IMR-90 (cell line): ENCODE data around the gene TRPM4.

Source experiments
- CEBPB ChIP-seq: IDR thresholded peaks from 2 replicates; pipeline ENCODE4 v1.6.1; 2012; ENCODE audit warnings: low read depth, low read length, improper control_type of control experiment
- CHD1 ChIP-seq: IDR thresholded peaks from 2 replicates; pipeline ENCODE4 v1.6.1; 2012; ENCODE audit warnings: low read depth, low read length, improper control_type of control experiment
- MAZ ChIP-seq: IDR thresholded peaks from 2 replicates; pipeline ENCODE4 v1.6.1; 2012; ENCODE audit warnings: low read depth, mild to moderate bottlenecking, low read length, improper control_type of control experiment, moderate library complexity, borderline replicate concordance
- MXI1 ChIP-seq: IDR thresholded peaks from 2 replicates; pipeline ENCODE4 v1.6.1; 2012; ENCODE audit warnings: low read depth, mild to moderate bottlenecking, low read length, moderate library complexity, borderline replicate concordance
- POLR2A ChIP-seq: IDR thresholded peaks from 2 replicates; pipeline ENCODE4 v1.6.1; 2012; ENCODE audit warnings: mild to moderate bottlenecking, low read depth, low read length
- RAD21 ChIP-seq: IDR thresholded peaks from 2 replicates; pipeline ENCODE4 v1.6.1; 2012; ENCODE audit warnings: low read length, improper control_type of control experiment
- RFX5 ChIP-seq: IDR thresholded peaks from 2 replicates; pipeline ENCODE4 v1.8.0; 2012; ENCODE audit warnings: low read depth, mild to moderate bottlenecking, low read length, moderate library complexity
- SMC3 ChIP-seq: fragments of 150-350 bp; IDR thresholded peaks from 2 replicates; pipeline ENCODE4 v1.6.1; 2016; ENCODE audit warnings: low read depth, mild to moderate bottlenecking, antibody characterized with exemption, low read length, moderate library complexity
- TF ChIP-seq, protein P1 (sequence below): conservative IDR thresholded peaks from 2 replicates; pipeline ENCODE4 v1.5.1; 2012; ENCODE audit warnings: mild to moderate bottlenecking, low read depth, low read length, improper control_type of control experiment
- TF ChIP-seq, protein P2 (sequence below): fragments of 150-350 bp; IDR thresholded peaks from 2 replicates; pipeline ENCODE4 v1.6.1; 2016; ENCODE audit warnings: low read depth, mild to moderate bottlenecking, low read length, moderate library complexity, borderline replicate concordance

DNA sequence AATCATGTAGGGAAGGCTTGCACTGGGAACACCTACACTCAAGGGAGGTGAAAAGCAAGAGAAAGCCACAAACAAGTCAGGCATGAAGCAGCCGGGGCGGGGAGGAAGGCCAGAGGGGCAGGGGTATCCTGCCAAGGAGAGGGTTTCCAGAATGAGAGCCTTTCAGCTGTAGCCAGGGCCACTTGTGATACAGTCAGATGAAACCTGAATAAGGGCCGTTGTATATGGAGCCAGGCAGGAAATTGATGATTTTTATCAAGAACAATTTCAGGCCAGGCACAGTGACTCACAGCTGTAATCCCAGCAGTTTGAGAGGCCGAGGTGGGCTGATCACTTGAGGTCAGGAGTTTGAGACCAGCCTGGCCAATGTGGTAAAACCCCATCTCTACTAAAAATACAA is 4.4 kb downstream of the TRPM4 start:
- TF ChIP-seq, protein P1, sequence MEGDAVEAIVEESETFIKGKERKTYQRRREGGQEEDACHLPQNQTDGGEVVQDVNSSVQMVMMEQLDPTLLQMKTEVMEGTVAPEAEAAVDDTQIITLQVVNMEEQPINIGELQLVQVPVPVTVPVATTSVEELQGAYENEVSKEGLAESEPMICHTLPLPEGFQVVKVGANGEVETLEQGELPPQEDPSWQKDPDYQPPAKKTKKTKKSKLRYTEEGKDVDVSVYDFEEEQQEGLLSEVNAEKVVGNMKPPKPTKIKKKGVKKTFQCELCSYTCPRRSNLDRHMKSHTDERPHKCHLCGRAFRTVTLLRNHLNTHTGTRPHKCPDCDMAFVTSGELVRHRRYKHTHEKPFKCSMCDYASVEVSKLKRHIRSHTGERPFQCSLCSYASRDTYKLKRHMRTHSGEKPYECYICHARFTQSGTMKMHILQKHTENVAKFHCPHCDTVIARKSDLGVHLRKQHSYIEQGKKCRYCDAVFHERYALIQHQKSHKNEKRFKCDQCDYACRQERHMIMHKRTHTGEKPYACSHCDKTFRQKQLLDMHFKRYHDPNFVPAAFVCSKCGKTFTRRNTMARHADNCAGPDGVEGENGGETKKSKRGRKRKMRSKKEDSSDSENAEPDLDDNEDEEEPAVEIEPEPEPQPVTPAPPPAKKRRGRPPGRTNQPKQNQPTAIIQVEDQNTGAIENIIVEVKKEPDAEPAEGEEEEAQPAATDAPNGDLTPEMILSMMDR: no peak
- no peak for TF ChIP-seq RAD21
- TF ChIP-seq SMC3: no peak
- no peak for TF ChIP-seq MAZ
- TF ChIP-seq POLR2A: no peak
- TF ChIP-seq MXI1: no peak
- no peak for TF ChIP-seq CHD1
- no peak for TF ChIP-seq CEBPB
- TF ChIP-seq, protein P2, sequence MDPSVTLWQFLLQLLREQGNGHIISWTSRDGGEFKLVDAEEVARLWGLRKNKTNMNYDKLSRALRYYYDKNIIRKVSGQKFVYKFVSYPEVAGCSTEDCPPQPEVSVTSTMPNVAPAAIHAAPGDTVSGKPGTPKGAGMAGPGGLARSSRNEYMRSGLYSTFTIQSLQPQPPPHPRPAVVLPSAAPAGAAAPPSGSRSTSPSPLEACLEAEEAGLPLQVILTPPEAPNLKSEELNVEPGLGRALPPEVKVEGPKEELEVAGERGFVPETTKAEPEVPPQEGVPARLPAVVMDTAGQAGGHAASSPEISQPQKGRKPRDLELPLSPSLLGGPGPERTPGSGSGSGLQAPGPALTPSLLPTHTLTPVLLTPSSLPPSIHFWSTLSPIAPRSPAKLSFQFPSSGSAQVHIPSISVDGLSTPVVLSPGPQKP: no peak
- TF ChIP-seq RFX5: no peak
